ENCODE measurements around the gene ALG1L2. TPM values are rescaled to one million over a fixed set of nuclear protein-coding genes. Genes with fewer than 3 reads are reported as not detected.

ALG1L2 gene
- total and polyA plus RNA-seq, 2 of the 8 experiments (the other 6 are each of a cell fraction or from before 2014, with no cell fraction given) = 0.15 to 1.7 TPM

GRCh38 chr3:130084436-130084980 lies 2.9 kb downstream of the ALG1L2 start:
- H2BK15ac ChIP-seq (ENCODE audit: low read length) = no peak overlapping the region
- no peak overlapping the region for H2AFZ ChIP-seq (ENCODE audit: low read length)
- H3K23ac ChIP-seq (ENCODE audit: insufficient read length) = no peak overlapping the region
- DNase-seq (ENCODE audit: low read depth in 1 of 2, low spot score in 2 of 2) (no peak), FAIRE-seq (no peak)
- H2BK5ac ChIP-seq (ENCODE audit: low read depth, low read length) = no peak overlapping the region
- H3K56ac ChIP-seq (replicated peaks; ENCODE audit: insufficient read length, low read depth, low read length) = no peak overlapping the region
- no peaks in the 10 kb centered on the region for H3K27me3 ChIP-seq (replicated peaks in 1 of 4; ENCODE audit: control insufficient read depth in 3 of 4, extremely low read depth in 1 of 4, insufficient read depth in 3 of 4, low read length in 3 of 4)
- H3K4me2 ChIP-seq (ENCODE audit: insufficient read depth in 1 of 2, low read depth in 2 of 2, low read length in 2 of 2) = no peak overlapping the region
- H4K5ac ChIP-seq (ENCODE audit: insufficient read length, low read depth, low read length) = no peak overlapping the region
- WGBS, 2 experiments (ENCODE audit: extremely low coverage in 1 of 2, insufficient coverage in 1 of 2, insufficient read length in 1 of 2, insufficient replicate concordance in 2 of 2, low coverage in 1 of 2, low lambda C conversion rate in 2 of 2, missing lambda C conversion rate in 1 of 2) = 53% methylated on average over 5 of the region's 5 CpGs; no CpG with 5 or more reads in 1 of the 2 experiments
- no peaks in the 10 kb centered on the region for H3K79me2 ChIP-seq (ENCODE audit: control insufficient read depth in 1 of 2, insufficient read depth in 2 of 2, low read length in 2 of 2)
- no peaks in the 10 kb centered on the region for H4K20me1 ChIP-seq (replicated peaks in 1 of 2; ENCODE audit: control insufficient read depth in 1 of 2, insufficient read depth in 2 of 2, low read length in 2 of 2)
- POLR2A ChIA-PET (ENCODE audit: partially characterized antibody) = no interaction called here
- H4K91ac ChIP-seq (replicated peaks; ENCODE audit: insufficient read length, low read length) = no peak overlapping the region
- no peak overlapping the region for H4K8ac ChIP-seq (ENCODE audit: extremely low read depth, insufficient read depth, low read length)
- no peaks in the 10 kb centered on the region for H3K23me2 ChIP-seq (ENCODE audit: low read depth, low read length)
- H3K9me3 ChIP-seq (ENCODE audit: insufficient read depth in 2 of 2, low read depth in 1 of 2, low read length in 1 of 2) = no peaks in the 10 kb centered on the region
- H3K4me1 ChIP-seq (replicated peaks in 1 of 4; ENCODE audit: control insufficient read depth in 3 of 4, insufficient read depth in 4 of 4, low read length in 3 of 4) = no peaks in the 10 kb centered on the region
- no peaks in the 10 kb centered on the region for H3K36me3 ChIP-seq (ENCODE audit: control insufficient read depth in 2 of 4, insufficient read depth in 4 of 4, low read length in 3 of 4)
- no peak overlapping the region for H2BK120ac ChIP-seq (replicated peaks; ENCODE audit: low read depth, low read length)
- no peak overlapping the region for H3K27ac ChIP-seq (ENCODE audit: low read depth, low read length)
- H3K14ac ChIP-seq (ENCODE audit: insufficient read length) = no peak overlapping the region
- no peak overlapping the region for H3K4ac ChIP-seq (replicated peaks; ENCODE audit: insufficient read length, low read depth, low read length)
- no peak overlapping the region for H2AK5ac ChIP-seq (ENCODE audit: low read depth, low read length)
- CTCF ChIA-PET (ENCODE audit: partially characterized antibody) = interaction anchor here (0.6 kb wide), 1 partner anchor 39 kb away, joined by 3 read pairs; no protein-coding TSS in a partner anchor
- no peak overlapping the region for H3K9ac ChIP-seq (replicated peaks in 1 of 4; ENCODE audit: extremely low read depth in 1 of 4, low read depth in 3 of 4, low read length in 3 of 4)
- TF ChIP-seq PHF8 (conservative IDR thresholded peaks at IDR 0.05; ENCODE audit: low read depth, low read length) (no peak), TAF7 (optimal IDR thresholded peaks at IDR 0.05; ENCODE audit: borderline replicate concordance, low read depth, low read length) (no peak), GTF2F1 (IDR thresholded peaks at IDR 0.05; ENCODE audit: borderline replicate concordance, low read depth, low read length) (no peak), TEAD4 (IDR thresholded peaks at IDR 0.05; ENCODE audit: low read depth, low read length) (no peak), EZH2 (IDR thresholded peaks at IDR 0.05; ENCODE audit: low read depth, low read length, severe bottlenecking) (no peak), KDM1A (IDR thresholded peaks at IDR 0.05; ENCODE audit: borderline replicate concordance, low read length) (no peak)
- no peak overlapping the region for H3K18ac ChIP-seq (ENCODE audit: extremely low read depth, low read length)
- H3K79me1 ChIP-seq (ENCODE audit: low read depth, low read length) = no peaks in the 10 kb centered on the region
- no peak overlapping the region for H3K4me3 ChIP-seq (ENCODE audit: extremely low read depth in 1 of 4, insufficient read depth in 2 of 4, low read depth in 3 of 4, low read length in 4 of 4)
- no peak overlapping the region for H2BK20ac ChIP-seq (ENCODE audit: low read length)
- no peak overlapping the region for H2BK12ac ChIP-seq (ENCODE audit: low read depth, low read length)
